ENCODE data around the gene MAPK10. TPM values are rescaled to one million over a fixed set of nuclear protein-coding genes. Genes with fewer than 3 reads are reported as not detected.

Gene MAPK10
- total RNA-seq, 4 donors from 2014 or later = 2.0 to 16.8 (median 4.1) TPM

- no peaks in the 10 kb centered on the region for H3K9me3 ChIP-seq
- no peak for DNase-seq (ENCODE audit: low spot score in 2 of 2)
- no peaks in the 10 kb centered on the region for H3K36me3 ChIP-seq
- no peak overlapping the region for H3K4me3 ChIP-seq
- H3K4me1 ChIP-seq = no peaks in the 10 kb centered on the region
- no peaks in the 10 kb centered on the region for H3K27me3 ChIP-seq
- 85% methylated on average over 2 of the region's 2 CpGs for WGBS
- no peak overlapping the region for H3K27ac ChIP-seq
- TF ChIP-seq POLR2A (IDR thresholded peaks at IDR 0.05) (no peak), CTCF (IDR thresholded peaks at IDR 0.05) (no peak), EP300 (IDR thresholded peaks at IDR 0.05) (no peak), POLR2AphosphoS5 (IDR thresholded peaks at IDR 0.05) (no peak)
Measured at GRCh38 chr4:86130160-86130933, 229.5 kb downstream of the MAPK10 start.

GRCh38 chr4:86129546-86129945, 230.3 kb downstream of the MAPK10 start:
- no peaks in the 10 kb centered on the region for H3K4me1 ChIP-seq
- DNase-seq (ENCODE audit: low spot score in 2 of 2) = no peak
- WGBS = 66% methylated on average over 2 of the region's 2 CpGs
- H3K36me3 ChIP-seq = no peaks in the 10 kb centered on the region
- no peak overlapping the region for H3K4me3 ChIP-seq
- H3K9me3 ChIP-seq = no peaks in the 10 kb centered on the region
- H3K27ac ChIP-seq = no peak overlapping the region
- H3K27me3 ChIP-seq = no peaks in the 10 kb centered on the region
- no peak for TF ChIP-seq POLR2A (IDR thresholded peaks at IDR 0.05)
- no peak for TF ChIP-seq CTCF (IDR thresholded peaks at IDR 0.05)
- TF ChIP-seq POLR2AphosphoS5 (IDR thresholded peaks at IDR 0.05) = no peak
- no peak for TF ChIP-seq EP300 (IDR thresholded peaks at IDR 0.05)

GRCh38 chr4:86122404-86122803, 237.4 kb downstream of the MAPK10 start:
- no peak overlapping the region for H3K4me3 ChIP-seq
- H3K27ac ChIP-seq = no peak overlapping the region
- no peak for TF ChIP-seq POLR2A (IDR thresholded peaks at IDR 0.05)
- no peak for DNase-seq (ENCODE audit: low spot score in 2 of 2)
- no peaks in the 10 kb centered on the region for H3K4me1 ChIP-seq
- no peaks in the 10 kb centered on the region for H3K9me3 ChIP-seq
- H3K36me3 ChIP-seq = no peaks in the 10 kb centered on the region
- H3K27me3 ChIP-seq = no peaks in the 10 kb centered on the region

GRCh38 chr4:86118711-86119110, 241.1 kb downstream of the MAPK10 start:
- no peaks in the 10 kb centered on the region for H3K27me3 ChIP-seq
- TF ChIP-seq POLR2AphosphoS5 (IDR thresholded peaks at IDR 0.05) (no peak), POLR2A (IDR thresholded peaks at IDR 0.05) (no peak), EP300 (IDR thresholded peaks at IDR 0.05) (no peak), CTCF (IDR thresholded peaks at IDR 0.05) (no peak)
- no peaks in the 10 kb centered on the region for H3K9me3 ChIP-seq
- H3K4me3 ChIP-seq = no peak overlapping the region
- no peak for DNase-seq (ENCODE audit: low spot score in 2 of 2)
- H3K36me3 ChIP-seq = no peaks in the 10 kb centered on the region
- H3K27ac ChIP-seq = no peak overlapping the region
- no peaks in the 10 kb centered on the region for H3K4me1 ChIP-seq

- Histone ChIP-seq H3K36me3 (no peaks in the 10 kb centered on the region), H3K9me3 (no peaks in the 10 kb centered on the region), H3K27ac (no peak overlapping the region), H3K4me3 (no peak overlapping the region), H3K27me3 (no peaks in the 10 kb centered on the region), H3K4me1 (no peaks in the 10 kb centered on the region)
- DNase-seq (ENCODE audit: low spot score in 2 of 2) = no peak
- no peak for TF ChIP-seq POLR2AphosphoS5 (IDR thresholded peaks at IDR 0.05)
- no peak for TF ChIP-seq EP300 (IDR thresholded peaks at IDR 0.05)
- no peak for TF ChIP-seq CTCF (IDR thresholded peaks at IDR 0.05)
- TF ChIP-seq POLR2A (IDR thresholded peaks at IDR 0.05) = no peak
- 19% methylated on average over 2 of the region's 2 CpGs for WGBS
Measured at GRCh38 chr4:86117705-86118302, 242.0 kb downstream of the MAPK10 start.
